ENCODE results near the gene MCM5. TPM values are rescaled to one million over a fixed set of nuclear protein-coding genes. Genes with fewer than 3 reads are reported as not detected.

MCM5 gene
- total RNA-seq, 1 experiment from 2014 or later, result 64.2 TPM

Other genes with a start within 250 kb of the MCM5 start
- gene HMGXB4, start 142.6 kb upstream of the MCM5 start, total RNA-seq (2014; rRNA removed; shearing (Covaris generic)), result 15.1 and 16.9 TPM in 2 replicates
- 63.2 and 73.1 TPM in 2 replicates for gene TOM1, start 100.2 kb upstream of the MCM5 start, total RNA-seq (2014; rRNA removed; shearing (Covaris generic))
- 45.3 and 49.0 TPM in 2 replicates for gene HMOX1, start 19.0 kb upstream of the MCM5 start, total RNA-seq (2014; rRNA removed; shearing (Covaris generic))
- 0.37 TPM in 2 replicates for gene RASD2, start 140.7 kb downstream of the MCM5 start, total RNA-seq (2014; rRNA removed; shearing (Covaris generic))
- gene MB, start 217.2 kb downstream of the MCM5 start, total RNA-seq (2014; rRNA removed; shearing (Covaris generic)), result not detected in 2 replicates
- gene APOL6, start 248.3 kb downstream of the MCM5 start, total RNA-seq (2014; rRNA removed; shearing (Covaris generic)), result 12.9 and 13.7 TPM in 2 replicates